Brain microvascular endothelial cell (primary cell): ENCODE measurements around the gene SLC44A2.

ENCODE experiments used
- DNase-seq: peaks from one replicate; pipeline ENCODE4 v3.0.0-alpha.2; 2020
- H3K27ac ChIP-seq: fragments of 250-450 bp; sonication (Bioruptor Pico); 2 replicates; pipeline ENCODE4 v1.5.1; 2020; ENCODE audit warnings: mild to moderate bottlenecking, moderate library complexity
- H3K27me3 ChIP-seq: fragments of 250-450 bp; sonication (Bioruptor Pico); replicated peaks from 2 replicates; pipeline ENCODE4 v1.5.1; 2020; ENCODE audit warnings: mild to moderate bottlenecking
- H3K36me3 ChIP-seq: fragments of 250-450 bp; sonication (Bioruptor Pico); replicated peaks from 2 replicates; pipeline ENCODE4 v1.5.1; 2020; ENCODE audit warnings: mild to moderate bottlenecking
- H3K4me3 ChIP-seq: 2 replicates; pipeline ENCODE4 v1.5.1; 2011; ENCODE audit warnings: low read depth, mild to moderate bottlenecking, control low read depth, low read length, moderate library complexity
- in situ Hi-C: cut with HindIII; loops from 2 replicates; pipeline ENCODE4 v1.10.0; 2017; ENCODE audit warnings: low sequenced_read_pairs, low pct_ligation_motif_present
- TF ChIP-seq, protein P1 (sequence below): IDR thresholded peaks from 2 replicates; pipeline ENCODE4 v1.5.1; 2011; ENCODE audit warnings: low read depth, mild to moderate bottlenecking, moderate library complexity, low read length, control low read depth, inconsistent platforms; ENCODE audit errors: missing control alignments

The SLC44A2 gene

DNA sequence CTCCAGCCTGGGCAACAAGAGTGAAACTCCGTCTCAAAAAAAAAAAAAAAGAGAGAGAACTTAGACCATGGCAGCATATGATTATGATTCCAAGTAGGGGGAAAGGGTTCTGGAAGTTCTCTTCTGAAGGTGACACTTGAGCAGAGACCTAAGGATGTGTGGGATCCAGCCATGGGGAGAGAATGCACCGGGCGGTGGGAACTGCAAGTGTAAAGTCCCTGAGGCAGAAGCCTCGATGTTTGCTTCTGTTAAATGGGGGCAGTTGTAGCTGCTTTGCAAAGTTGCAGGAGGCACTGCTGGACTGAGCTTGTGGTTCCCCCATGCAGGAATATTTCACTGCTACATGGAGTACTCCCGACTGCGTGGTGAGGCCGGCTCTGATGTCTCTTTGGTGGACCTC is 9.1 kb downstream of the SLC44A2 start:
- H3K36me3 ChIP-seq, result peaks cover 66% of the 10 kb centered on the region
- no peak overlapping the region for H3K4me3 ChIP-seq
- TF ChIP-seq, protein P1, sequence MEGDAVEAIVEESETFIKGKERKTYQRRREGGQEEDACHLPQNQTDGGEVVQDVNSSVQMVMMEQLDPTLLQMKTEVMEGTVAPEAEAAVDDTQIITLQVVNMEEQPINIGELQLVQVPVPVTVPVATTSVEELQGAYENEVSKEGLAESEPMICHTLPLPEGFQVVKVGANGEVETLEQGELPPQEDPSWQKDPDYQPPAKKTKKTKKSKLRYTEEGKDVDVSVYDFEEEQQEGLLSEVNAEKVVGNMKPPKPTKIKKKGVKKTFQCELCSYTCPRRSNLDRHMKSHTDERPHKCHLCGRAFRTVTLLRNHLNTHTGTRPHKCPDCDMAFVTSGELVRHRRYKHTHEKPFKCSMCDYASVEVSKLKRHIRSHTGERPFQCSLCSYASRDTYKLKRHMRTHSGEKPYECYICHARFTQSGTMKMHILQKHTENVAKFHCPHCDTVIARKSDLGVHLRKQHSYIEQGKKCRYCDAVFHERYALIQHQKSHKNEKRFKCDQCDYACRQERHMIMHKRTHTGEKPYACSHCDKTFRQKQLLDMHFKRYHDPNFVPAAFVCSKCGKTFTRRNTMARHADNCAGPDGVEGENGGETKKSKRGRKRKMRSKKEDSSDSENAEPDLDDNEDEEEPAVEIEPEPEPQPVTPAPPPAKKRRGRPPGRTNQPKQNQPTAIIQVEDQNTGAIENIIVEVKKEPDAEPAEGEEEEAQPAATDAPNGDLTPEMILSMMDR, result no peak
- no peak overlapping the region for H3K27ac ChIP-seq
- in situ Hi-C loops, result no loop called here
- DNase-seq, result no peak
- H3K27me3 ChIP-seq, result no peaks in the 10 kb centered on the region

DNA sequence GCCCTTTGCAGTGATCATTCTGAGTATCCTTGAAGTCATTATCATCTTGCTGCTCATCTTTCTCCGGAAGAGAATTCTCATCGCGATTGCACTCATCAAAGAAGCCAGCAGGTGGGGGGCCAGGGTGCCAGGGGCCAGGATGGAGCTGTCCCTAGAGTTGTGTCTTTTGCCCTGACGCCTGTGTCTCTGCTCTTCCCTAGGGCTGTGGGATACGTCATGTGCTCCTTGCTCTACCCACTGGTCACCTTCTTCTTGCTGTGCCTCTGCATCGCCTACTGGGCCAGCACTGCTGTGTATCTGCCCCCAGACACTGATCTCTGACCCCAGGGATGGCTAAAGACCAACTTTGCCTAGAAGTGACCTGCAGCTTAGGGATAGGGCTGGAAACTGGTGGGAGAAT is 9.6 kb downstream of the SLC44A2 start:
- H3K36me3 ChIP-seq, result peaks cover 66% of the 10 kb centered on the region
- no peak for DNase-seq
- TF ChIP-seq, protein P1, result no peak
- H3K27me3 ChIP-seq, result no peaks in the 10 kb centered on the region
- no peak overlapping the region for H3K4me3 ChIP-seq
- no peak overlapping the region for H3K27ac ChIP-seq
- in situ Hi-C loops, result no loop called here

DNA sequence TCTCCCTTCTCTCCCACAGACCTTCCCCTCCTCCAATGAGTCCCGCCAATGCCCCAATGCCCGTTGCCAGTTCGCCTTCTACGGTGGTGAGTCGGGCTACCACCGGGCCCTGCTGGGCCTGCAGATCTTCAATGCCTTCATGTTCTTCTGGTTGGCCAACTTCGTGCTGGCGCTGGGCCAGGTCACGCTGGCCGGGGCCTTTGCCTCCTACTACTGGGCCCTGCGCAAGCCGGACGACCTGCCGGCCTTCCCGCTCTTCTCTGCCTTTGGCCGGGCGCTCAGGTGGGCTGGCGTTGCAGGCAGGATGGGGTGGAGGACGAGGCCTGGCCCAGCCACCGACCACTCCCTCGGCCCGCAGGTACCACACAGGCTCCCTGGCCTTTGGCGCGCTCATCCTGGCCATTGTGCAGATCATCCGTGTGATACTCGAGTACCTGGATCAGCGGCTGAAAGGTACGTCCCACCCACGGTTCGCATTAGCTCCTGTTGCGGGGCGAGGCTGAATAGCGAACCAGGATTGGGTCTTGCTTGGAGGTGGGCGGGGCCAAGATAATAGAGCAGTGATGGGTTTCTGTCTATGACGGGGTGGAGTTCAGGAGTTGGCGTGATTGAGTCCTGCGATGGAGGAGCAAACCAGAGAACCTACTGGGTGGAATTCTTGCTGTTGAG is 11.1 kb downstream of the SLC44A2 start:
- in situ Hi-C loops, result no loop called here
- TF ChIP-seq, protein P1, result no peak
- DNase-seq, result no peak
- Histone ChIP-seq H3K36me3 (peaks cover 64% of the 10 kb centered on the region), H3K27me3 (no peaks in the 10 kb centered on the region), H3K4me3 (no peak overlapping the region), H3K27ac (no peak overlapping the region)

DNA sequence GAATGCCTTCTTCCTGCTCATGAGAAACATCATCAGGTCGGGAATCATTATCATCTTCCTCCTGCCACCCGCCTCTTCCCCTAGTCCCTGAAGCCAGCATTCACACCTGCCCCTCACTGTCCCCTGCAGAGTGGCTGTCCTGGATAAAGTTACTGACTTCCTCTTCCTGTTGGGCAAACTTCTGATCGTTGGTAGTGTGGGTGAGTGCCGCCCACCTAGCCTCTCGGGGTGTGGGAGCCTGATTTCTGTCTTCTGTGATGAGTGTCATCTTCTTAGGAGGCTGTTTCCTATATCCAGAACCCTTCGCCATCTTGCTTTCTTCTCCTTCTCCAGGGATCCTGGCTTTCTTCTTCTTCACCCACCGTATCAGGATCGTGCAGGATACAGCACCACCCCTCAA is 12.5 kb downstream of the SLC44A2 start:
- Histone ChIP-seq H3K36me3 (peaks cover 56% of the 10 kb centered on the region), H3K4me3 (no peak overlapping the region), H3K27me3 (no peaks in the 10 kb centered on the region), H3K27ac (no peak overlapping the region)
- TF ChIP-seq, protein P1, result no peak
- in situ Hi-C loops, result no loop called here
- DNase-seq, result no peak

DNA sequence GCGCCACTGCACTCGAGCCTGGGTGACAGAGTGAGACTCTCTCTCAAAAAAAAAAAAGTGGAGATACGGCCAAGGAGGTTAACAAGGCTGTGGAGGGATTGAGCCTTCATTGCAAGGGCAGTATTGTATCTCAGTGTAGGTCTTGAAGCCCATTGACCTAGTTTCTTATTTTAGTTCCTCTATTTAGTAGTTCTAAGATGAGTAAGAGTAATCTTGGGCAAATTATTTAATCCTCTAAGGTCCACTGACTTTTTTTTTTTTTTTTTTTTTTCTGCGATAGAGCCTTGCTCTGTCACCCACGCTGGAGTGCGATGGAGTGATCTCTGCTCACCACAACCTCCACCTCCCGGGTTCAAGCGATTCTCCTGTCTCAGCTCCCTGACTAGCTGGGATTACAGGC is 14.5 kb downstream of the SLC44A2 start:
- Histone ChIP-seq H3K27me3 (no peaks in the 10 kb centered on the region), H3K27ac (no peak overlapping the region), H3K36me3 (peaks cover 50% of the 10 kb centered on the region), H3K4me3 (no peak overlapping the region)
- TF ChIP-seq, protein P1, result no peak
- no peak for DNase-seq
- in situ Hi-C loops, result no loop called here

DNA sequence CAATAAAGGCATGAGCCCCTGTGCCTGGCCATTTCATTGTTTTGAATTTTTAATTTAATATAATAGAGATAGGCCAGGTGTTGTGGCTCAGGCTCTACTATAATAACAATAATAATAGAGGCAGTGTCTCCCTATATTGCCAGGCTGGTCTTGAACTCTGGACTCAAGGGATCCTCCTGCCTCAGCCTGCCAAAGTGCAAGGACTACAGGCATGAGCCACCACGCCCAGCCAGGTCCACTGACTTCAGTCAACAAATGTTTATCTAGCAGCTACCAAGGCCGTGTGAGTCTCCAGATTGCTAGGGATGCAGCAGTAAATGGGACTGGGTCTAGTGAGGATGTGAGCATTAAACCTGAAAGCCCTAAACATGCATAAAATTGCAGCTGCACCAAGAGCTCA is 15.0 kb downstream of the SLC44A2 start:
- Histone ChIP-seq H3K27ac (no peak overlapping the region), H3K36me3 (peaks cover 44% of the 10 kb centered on the region), H3K4me3 (no peak overlapping the region), H3K27me3 (no peaks in the 10 kb centered on the region)
- DNase-seq, result no peak
- TF ChIP-seq, protein P1, result no peak
- in situ Hi-C loops, result no loop called here
